DOHH2 (cell line): ENCODE results near the gene KDM4C.

Experiments
- H3F3A ChIP-seq: fragments of 200-600 bp; sonication (generic), shearing (Covaris generic); 2 replicates; pipeline ENCODE4 v1.6.0; 2016; ENCODE audit warnings: antibody characterized with exemption, mild to moderate bottlenecking; ENCODE audit not compliant: control insufficient read depth, insufficient read depth
- H3K27ac ChIP-seq: fragments of 200-600 bp; sonication (generic); 2 replicates; pipeline ENCODE4 v1.5.1; 2014; ENCODE audit warnings: low read depth, mild to moderate bottlenecking, low read length, moderate library complexity
- H3K27me3 ChIP-seq: fragments of 200-600 bp; sonication (generic); 2 replicates; pipeline ENCODE4 v1.6.1; 2014; ENCODE audit warnings: mild to moderate bottlenecking, low read length, mixed read lengths; ENCODE audit not compliant: control insufficient read depth
- H3K36me3 ChIP-seq: fragments of 200-600 bp; sonication (generic); 2 replicates; pipeline ENCODE4 v1.6.1; 2014; ENCODE audit warnings: mild to moderate bottlenecking, low read length, moderate library complexity, mixed read lengths; ENCODE audit not compliant: control insufficient read depth
- H3K4me1 ChIP-seq: fragments of 200-600 bp; sonication (generic); 2 replicates; pipeline ENCODE4 v1.6.1; 2014; ENCODE audit warnings: mild to moderate bottlenecking, low read length, mixed read lengths; ENCODE audit not compliant: control insufficient read depth
- H3K4me2 ChIP-seq: fragments of 200-600 bp; sonication (generic); 2 replicates; pipeline ENCODE4 v1.6.0; 2014; ENCODE audit warnings: mild to moderate bottlenecking, low read length, moderate library complexity
- H3K4me3 ChIP-seq: fragments of 200-600 bp; sonication (generic); 2 replicates; pipeline ENCODE4 v1.5.1; 2014; ENCODE audit warnings: mild to moderate bottlenecking, low read length, mixed read lengths
- H3K79me2 ChIP-seq: fragments of 200-600 bp; sonication (generic); 2 replicates; pipeline ENCODE4 v1.6.1; 2014; ENCODE audit warnings: mild to moderate bottlenecking, low read length, mixed read lengths; ENCODE audit not compliant: control insufficient read depth
- H3K9me2 ChIP-seq: fragments of 200-600 bp; sonication (generic); replicated peaks from 2 replicates; pipeline ENCODE4 v1.6.1; 2014; ENCODE audit warnings: mild to moderate bottlenecking, low read length, mixed read lengths; ENCODE audit not compliant: control insufficient read depth
- H3K9me3 ChIP-seq: fragments of 200-600 bp; sonication (generic); 2 replicates; pipeline ENCODE4 v1.6.1; 2014; ENCODE audit warnings: antibody characterized with exemption, low read length, mixed read lengths; ENCODE audit not compliant: control insufficient read depth, insufficient read depth
- H4K20me1 ChIP-seq: fragments of 200-600 bp; sonication (generic); 2 replicates; pipeline ENCODE4 v1.6.0; 2014; ENCODE audit warnings: low read depth, mild to moderate bottlenecking, antibody characterized with exemption, low read length, moderate library complexity; ENCODE audit not compliant: control insufficient read depth, insufficient read depth
- CTCF ChIP-seq: fragments of 200-600 bp; sonication (generic); IDR thresholded peaks from one replicate; pipeline ENCODE4 v1.5.1; 2014; ENCODE audit warnings: antibody characterized with exemption, mild to moderate bottlenecking, low read depth, low read length; ENCODE audit not compliant: poor library complexity, severe bottlenecking
- EZH2phosphoT487 ChIP-seq: fragments of 200-600 bp; sonication (generic); IDR thresholded peaks from 2 replicates; pipeline ENCODE4 v1.6.1; 2017; ENCODE audit warnings: borderline replicate concordance, mild to moderate bottlenecking, antibody characterized with exemption, low read length, moderate library complexity, mixed read lengths

Gene KDM4C

DNA sequence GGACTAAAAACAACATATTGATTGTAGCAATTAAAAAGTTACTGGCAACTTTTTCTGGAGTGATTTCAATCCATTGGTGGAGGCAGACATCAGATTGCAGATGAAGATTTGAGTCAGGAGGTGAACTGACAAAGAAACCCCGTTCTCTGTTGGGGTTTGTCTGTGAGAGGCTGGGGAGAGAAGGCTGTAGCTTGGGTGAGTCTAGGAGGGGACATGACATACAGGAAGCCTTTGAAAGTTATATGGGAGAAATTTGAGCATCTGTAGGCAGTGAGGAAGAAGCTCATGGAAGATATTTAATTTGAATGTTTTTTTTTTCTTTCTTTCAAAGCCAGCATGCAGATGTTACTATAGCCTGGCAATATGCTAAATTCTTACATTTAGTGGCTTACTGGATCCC, 26.0 kb downstream of the KDM4C start:
- no peak for TF ChIP-seq CTCF
- no peak for TF ChIP-seq EZH2phosphoT487
- Histone ChIP-seq H3K27ac (no peak overlapping the region), H3F3A (no peaks in the 10 kb centered on the region; the same call in 1 of the 2 replicates), H3K27me3 (no peaks in the 10 kb centered on the region), H3K4me1 (peaks cover 47% of the 10 kb centered on the region), H3K9me3 (no peaks in the 10 kb centered on the region), H3K4me2 (no peak overlapping the region), H3K4me3 (no peak overlapping the region), H3K9me2 (no peaks in the 10 kb centered on the region), H3K36me3 (no peaks in the 10 kb centered on the region), H3K79me2 (peaks cover 96% of the 10 kb centered on the region), H4K20me1 (peaks cover 14% of the 10 kb centered on the region)

DNA sequence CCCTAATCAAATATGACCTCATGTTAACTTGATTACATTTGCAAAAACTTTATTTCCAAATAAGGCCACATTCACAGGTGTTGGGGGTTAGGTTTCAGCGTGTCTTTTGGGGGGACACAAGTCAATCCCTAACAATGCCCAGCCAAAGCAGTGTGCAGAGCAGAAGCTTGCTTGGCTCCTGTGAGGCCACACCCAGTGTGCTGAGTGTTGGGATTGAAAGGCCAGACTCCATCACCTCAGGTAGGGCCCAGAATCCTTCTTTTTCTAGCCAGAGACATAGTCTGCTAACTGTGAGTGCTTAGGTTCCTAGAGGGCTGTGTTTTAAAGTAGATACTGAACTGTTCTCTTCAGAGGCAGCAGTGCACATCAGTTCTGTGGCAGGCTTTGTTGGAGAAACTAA, 27.9 kb downstream of the KDM4C start:
- H3K4me3 ChIP-seq, result no peak overlapping the region
- H4K20me1 ChIP-seq, result peaks cover 14% of the 10 kb centered on the region
- H3K9me2 ChIP-seq, result no peaks in the 10 kb centered on the region
- H3K4me1 ChIP-seq, result peaks cover 34% of the 10 kb centered on the region
- H3K4me2 ChIP-seq, result no peak overlapping the region
- no peaks in the 10 kb centered on the region for H3K36me3 ChIP-seq
- TF ChIP-seq EZH2phosphoT487 (no peak), CTCF (no peak)
- H3F3A ChIP-seq, result no peaks in the 10 kb centered on the region
- H3K27me3 ChIP-seq, result no peaks in the 10 kb centered on the region
- no peak overlapping the region for H3K27ac ChIP-seq
- peaks cover 98% of the 10 kb centered on the region for H3K79me2 ChIP-seq
- H3K9me3 ChIP-seq, result no peaks in the 10 kb centered on the region

DNA sequence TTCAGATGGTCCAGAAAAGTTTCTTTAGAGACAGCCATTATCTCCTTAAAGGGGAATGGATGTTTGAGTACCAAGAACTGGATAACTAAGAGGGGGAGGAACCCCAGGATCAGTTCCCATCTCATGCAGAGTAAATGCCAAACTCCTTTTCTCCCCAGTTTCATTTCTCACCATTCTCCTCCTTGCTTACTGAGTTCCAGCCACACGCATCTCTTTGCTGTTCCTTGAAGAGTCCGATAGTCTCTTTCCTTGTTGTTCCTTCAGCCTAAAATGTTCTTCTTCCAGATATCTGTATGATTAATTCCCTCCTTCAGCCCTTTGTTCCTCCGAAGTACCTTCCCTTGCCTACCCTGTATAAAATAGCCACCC, 30.0 kb downstream of the KDM4C start:
- Histone ChIP-seq H3K9me3 (no peaks in the 10 kb centered on the region), H3K4me1 (peaks cover 34% of the 10 kb centered on the region), H3K79me2 (peaks cover 90% of the 10 kb centered on the region), H3K4me2 (no peak overlapping the region), H4K20me1 (peaks cover 14% of the 10 kb centered on the region), H3K36me3 (peaks cover 2% of the 10 kb centered on the region; the same call in 1 of the 2 replicates), H3K27me3 (no peaks in the 10 kb centered on the region), H3K27ac (no peak overlapping the region), H3F3A (no peaks in the 10 kb centered on the region), H3K9me2 (no peaks in the 10 kb centered on the region), H3K4me3 (no peak overlapping the region)
- no peak for TF ChIP-seq CTCF
- TF ChIP-seq EZH2phosphoT487, result no peak
